Tibial artery (tissue), 4 donors: Measurements from ENCODE around the gene ANKRD44.

ENCODE experiments used
- DNase-seq, 2 donors: peaks; one replicate each; pipeline ENCODE4 v3.0.0-alpha.2; 2019
- H3K27ac ChIP-seq, 2 donors: fragments of 200-600 bp; sonication (generic) in 1 of 2; 1 replicate in 1 of 2; 2 replicates in 1 of 2; pipeline ENCODE4 v1.5.1; 2018 to 2019; ENCODE audit warnings: mild to moderate bottlenecking in 1 of 2
- H3K27me3 ChIP-seq, 2 donors: fragments of 200-600 bp; sonication (generic) in 1 of 2; one replicate each; pipeline versions ENCODE4 v1.5.1 to v1.6.0; 2016 to 2019
- H3K36me3 ChIP-seq, 3 donors: fragments of 200-600 bp; sonication (generic) in 2 of 3; one replicate each; pipeline ENCODE4 v1.5.1; 2016 to 2019; ENCODE audit warnings: mild to moderate bottlenecking in 2 of 3
- H3K4me1 ChIP-seq, 4 donors: fragments of 200-600 bp; sonication (generic) in 2 of 4; 1 replicate in 3 of 4; 2 replicates in 1 of 4; pipeline ENCODE4 v1.5.1; 2016 to 2019
- H3K4me3 ChIP-seq, 2 donors: fragments of 200-600 bp; sonication (generic) in 1 of 2; 1 replicate in 1 of 2; 2 replicates in 1 of 2; pipeline ENCODE4 v1.5.1; 2018 to 2019; ENCODE audit warnings: mild to moderate bottlenecking in 2 of 2
- H3K9me3 ChIP-seq, 3 donors: fragments of 200-600 bp; sonication (generic) in 1 of 3; one replicate each; pipeline ENCODE4 v1.5.1; 2016 to 2019
- intact Hi-C: fragments of 100-400 bp; cut with DNase I; formaldehyde crosslinking; loops from one replicate; pipeline ENCODE4 v1.15.0; 2023; ENCODE audit warnings: low total_unique reads
- TF ChIP-seq, protein P1 (sequence below), 2 experiments: fragments of 200-600 bp in 1 of 2; fragments of 450-650 bp in 1 of 2; IDR thresholded peaks; one replicate each; pipeline ENCODE4 v1.5.1; 2017 to 2019; ENCODE audit warnings: antibody characterized with exemption in 2 of 2, mild to moderate bottlenecking in 1 of 2, moderate library complexity in 1 of 2

ANKRD44 gene

DNA sequence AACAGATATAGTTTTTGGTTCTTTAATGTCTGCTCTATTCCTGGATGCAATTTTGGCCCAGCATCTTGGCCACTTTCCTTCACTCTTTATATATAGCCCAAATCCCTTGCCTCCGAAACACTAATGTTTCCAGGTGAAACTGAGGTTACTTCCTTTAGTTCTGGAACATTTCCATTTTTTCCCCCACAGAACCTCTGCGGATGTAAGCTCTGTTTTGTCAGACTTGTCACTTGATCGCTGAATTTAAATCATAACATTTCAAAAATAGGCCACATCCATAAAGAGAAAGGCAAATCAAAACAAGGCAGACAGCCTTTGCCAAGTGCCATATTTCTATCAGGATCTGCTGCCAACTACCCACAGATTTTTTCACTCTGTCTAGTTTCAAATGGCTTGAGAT lies 115.1 kb downstream of the ANKRD44 start:
- peak overlapping the region; percentile 61 to 74 for H3K27ac ChIP-seq
- DNase-seq, result no peak

DNA sequence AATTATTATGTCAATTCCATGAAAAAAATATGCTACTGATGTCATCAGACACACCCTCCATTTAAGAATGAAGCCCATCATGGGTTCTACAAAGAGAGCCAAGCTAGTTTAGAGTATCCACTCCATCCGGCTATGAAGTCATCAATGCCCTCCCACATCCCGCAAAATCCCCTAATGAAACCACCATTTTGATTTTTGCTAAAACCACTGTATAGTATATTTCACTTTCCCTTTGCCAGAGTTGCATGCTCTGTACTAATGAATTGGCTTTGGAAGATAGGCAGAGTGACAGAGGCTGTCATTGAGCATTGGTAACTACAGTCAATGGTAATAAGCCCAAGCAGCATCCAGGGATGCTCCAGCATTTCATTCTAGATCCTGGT lies 118.6 kb downstream of the ANKRD44 start:
- TF ChIP-seq, protein P1, sequence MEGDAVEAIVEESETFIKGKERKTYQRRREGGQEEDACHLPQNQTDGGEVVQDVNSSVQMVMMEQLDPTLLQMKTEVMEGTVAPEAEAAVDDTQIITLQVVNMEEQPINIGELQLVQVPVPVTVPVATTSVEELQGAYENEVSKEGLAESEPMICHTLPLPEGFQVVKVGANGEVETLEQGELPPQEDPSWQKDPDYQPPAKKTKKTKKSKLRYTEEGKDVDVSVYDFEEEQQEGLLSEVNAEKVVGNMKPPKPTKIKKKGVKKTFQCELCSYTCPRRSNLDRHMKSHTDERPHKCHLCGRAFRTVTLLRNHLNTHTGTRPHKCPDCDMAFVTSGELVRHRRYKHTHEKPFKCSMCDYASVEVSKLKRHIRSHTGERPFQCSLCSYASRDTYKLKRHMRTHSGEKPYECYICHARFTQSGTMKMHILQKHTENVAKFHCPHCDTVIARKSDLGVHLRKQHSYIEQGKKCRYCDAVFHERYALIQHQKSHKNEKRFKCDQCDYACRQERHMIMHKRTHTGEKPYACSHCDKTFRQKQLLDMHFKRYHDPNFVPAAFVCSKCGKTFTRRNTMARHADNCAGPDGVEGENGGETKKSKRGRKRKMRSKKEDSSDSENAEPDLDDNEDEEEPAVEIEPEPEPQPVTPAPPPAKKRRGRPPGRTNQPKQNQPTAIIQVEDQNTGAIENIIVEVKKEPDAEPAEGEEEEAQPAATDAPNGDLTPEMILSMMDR (IDR thresholded peaks at IDR 0.05), result no peak
- intact Hi-C loops, result loop anchor here (2.0 kb wide), 1 partner anchor 119 kb away; the partner anchor contains the start of gene ANKRD44
- Histone ChIP-seq H3K9me3 (no peaks in the 10 kb centered on the region), H3K27ac (no peak overlapping the region), H3K4me1 (peaks cover 0 to 33% (median 10%) of the 10 kb centered on the region in 4 donors), H3K27me3 (no peaks in the 10 kb centered on the region), H3K36me3 (no peaks in the 10 kb centered on the region), H3K4me3 (no peak overlapping the region)
- no peak for DNase-seq

More for the DNA sequence above, 115.1 kb downstream of the ANKRD44 start:
- H3K27me3 ChIP-seq, result no peaks in the 10 kb centered on the region
- no peaks in the 10 kb centered on the region for H3K36me3 ChIP-seq
- H3K9me3 ChIP-seq, result no peaks in the 10 kb centered on the region
- intact Hi-C loops, result no loop called here
- TF ChIP-seq, protein P1 (IDR thresholded peaks at IDR 0.05), result no peak
- no peak overlapping the region for H3K4me3 ChIP-seq
- peaks cover 0 to 60% (median 27%) of the 10 kb centered on the region in 4 donors for H3K4me1 ChIP-seq

DNA sequence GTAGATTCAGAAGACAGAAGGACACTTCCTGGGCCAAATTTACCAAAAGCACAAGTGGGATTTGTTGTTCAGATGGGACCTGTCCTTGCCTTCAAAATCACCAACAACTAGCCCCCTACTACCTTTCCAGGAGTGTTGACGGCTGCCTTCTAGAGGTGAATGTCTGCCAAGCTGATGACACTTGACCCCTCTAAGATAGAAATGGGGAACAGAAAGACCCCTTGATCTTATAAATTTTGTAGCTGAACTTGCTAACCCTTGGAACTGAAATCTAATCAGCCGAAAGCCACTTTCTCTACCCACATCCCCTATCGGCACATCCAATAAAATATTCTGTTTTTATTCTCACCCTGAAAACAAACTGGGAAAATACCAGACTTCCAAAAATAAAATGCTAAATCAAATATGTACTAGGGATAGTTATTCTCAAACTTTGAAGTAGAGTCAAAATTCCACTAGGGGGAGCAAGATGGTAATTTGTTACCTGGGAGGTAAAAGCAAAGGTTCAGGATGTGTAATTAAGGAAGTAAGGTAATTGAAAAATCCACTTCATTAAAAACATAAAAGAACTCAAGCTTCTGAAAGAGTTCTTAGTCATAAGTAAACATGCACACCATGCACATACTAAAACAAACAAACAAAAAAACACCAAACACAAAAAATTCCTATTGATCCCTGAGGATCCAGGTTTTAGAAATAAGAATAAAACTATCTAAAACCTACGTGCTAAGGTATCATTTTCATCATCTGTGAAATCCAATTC lies 119.2 kb downstream of the ANKRD44 start:
- no peaks in the 10 kb centered on the region for H3K27me3 ChIP-seq
- H3K4me1 ChIP-seq, result peaks cover 0 to 28% (median 10%) of the 10 kb centered on the region in 4 donors
- H3K9me3 ChIP-seq, result no peaks in the 10 kb centered on the region
- H3K36me3 ChIP-seq, result no peaks in the 10 kb centered on the region
- TF ChIP-seq, protein P1 (IDR thresholded peaks at IDR 0.05), result peak; percentile 65 to 74
- intact Hi-C loops, result loop anchor here (2.0 kb wide), 1 partner anchor 119 kb away; the partner anchor contains the start of gene ANKRD44
- H3K27ac ChIP-seq, result no peak overlapping the region
- DNase-seq, result no peak
- H3K4me3 ChIP-seq, result no peak overlapping the region

DNA sequence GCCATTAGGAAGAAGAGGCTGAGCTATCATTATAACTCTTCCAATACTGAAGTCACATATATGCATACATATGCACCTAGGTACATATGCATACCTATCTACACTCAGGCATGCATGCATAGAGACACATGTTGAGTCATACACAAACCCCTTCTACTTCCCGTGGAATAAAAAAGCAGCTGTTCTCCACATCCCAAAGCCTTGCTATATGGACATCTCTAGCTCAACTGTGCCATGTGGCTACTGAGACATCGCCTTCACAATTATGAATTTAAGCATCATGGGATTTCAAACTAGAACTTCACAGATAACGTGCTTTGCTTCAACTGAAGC lies 120.5 kb downstream of the ANKRD44 start:
- TF ChIP-seq, protein P1 (IDR thresholded peaks at IDR 0.05), result no peak
- no peaks in the 10 kb centered on the region for H3K36me3 ChIP-seq
- H3K9me3 ChIP-seq, result no peaks in the 10 kb centered on the region
- no peaks in the 10 kb centered on the region for H3K27me3 ChIP-seq
- DNase-seq, result no peak
- intact Hi-C loops, result loop anchor here (2.0 kb wide), 1 partner anchor 121 kb away; the partner anchor contains the start of gene ANKRD44
- H3K4me3 ChIP-seq, result no peak overlapping the region
- H3K4me1 ChIP-seq, result peaks cover 0 to 18% (median 4%) of the 10 kb centered on the region in 4 donors
- H3K27ac ChIP-seq, result no peak overlapping the region

DNA sequence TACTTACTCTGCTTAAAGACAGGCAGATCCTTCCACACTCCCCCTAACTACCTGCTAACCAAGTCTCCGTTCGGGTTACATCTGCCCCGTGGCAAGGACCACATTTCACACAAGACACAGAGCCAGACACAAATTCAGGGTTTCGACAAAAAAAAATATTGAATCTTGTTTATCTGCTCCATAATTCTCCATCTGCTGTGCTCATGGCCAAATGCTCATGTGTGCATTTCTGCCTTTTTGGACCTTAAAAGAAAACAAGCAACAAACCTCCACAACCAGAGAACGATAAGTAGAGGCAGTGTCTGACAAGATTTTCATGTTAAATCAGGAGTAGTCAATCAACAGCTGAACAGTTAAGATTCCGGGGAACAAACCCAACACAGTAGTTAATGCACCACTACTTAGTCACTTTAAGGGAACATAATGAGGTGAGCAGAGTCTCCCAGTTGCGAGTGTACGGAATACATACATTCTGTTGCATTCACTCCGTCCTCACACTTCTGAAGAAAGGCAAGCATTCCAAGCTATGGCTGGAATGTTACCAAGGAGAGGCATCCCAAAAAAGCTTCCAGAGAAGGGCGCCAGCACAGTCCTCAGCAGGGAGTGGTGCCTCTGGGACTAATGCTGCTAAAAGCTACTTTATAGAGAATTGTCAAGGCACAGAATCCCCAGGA lies 121.0 kb downstream of the ANKRD44 start:
- Histone ChIP-seq H3K9me3 (no peaks in the 10 kb centered on the region), H3K4me1 (peaks cover 0 to 18% (median 3%) of the 10 kb centered on the region in 4 donors), H3K4me3 (no peak overlapping the region), H3K27me3 (no peaks in the 10 kb centered on the region), H3K36me3 (no peaks in the 10 kb centered on the region), H3K27ac (no peak overlapping the region)
- TF ChIP-seq, protein P1 (IDR thresholded peaks at IDR 0.05), result no peak
- no peak for DNase-seq
- intact Hi-C loops, result loop anchor here (2.0 to 10.0 kb wide), 2 partner anchors 121 to 175 kb away; partner anchors contain the start of gene ANKRD44
